Activated CD8-positive, alpha-beta T cell treated with anti-CD3 and anti-CD28 coated beads, Interleukin-2, amount 10 ng/mL, durations not matched to agents 7 days and 5 days (primary cell): Measurements from ENCODE around the gene MAPKAPK5. TPM values are rescaled to one million over a fixed set of nuclear protein-coding genes. Genes with fewer than 3 reads are reported as not detected.
A peak's percentile ranks its signal among the peaks of the same experiment; 100 is the strongest.
"Not testable (repeated sequence)": the region's sequence is repeated elsewhere in the genome, so short reads cannot be mapped to it uniquely, and the experiment has no call there.

ENCODE experiments used
- ATAC-seq: fragments of 150-1000 bp; cut with Tn5 transposase; one replicate; pipeline ENCODE4 v1.10.0; 2021; ENCODE audit warnings: moderate library complexity
- CTCF ChIA-PET: fragments of 350-600 bp; sonication (Branson Sonifier 250); formaldehyde crosslinking; loops from one replicate; lab custom pipeline; 2021; ENCODE audit warnings: antibody characterized with exemption; lab: Charles Lee
- POLR2A ChIA-PET: fragments of 350-600 bp; sonication (Branson Sonifier 250); formaldehyde crosslinking; loops from one replicate; lab custom pipeline; 2021; ENCODE audit warnings: antibody characterized with exemption; lab: Charles Lee
- DNase-seq: peaks from one replicate; pipeline ENCODE4 v3.0.0-alpha.2; 2020
- H3K27ac Mint-ChIP-seq: one replicate; pipeline ENCODE4 v1.8.0; 2021; ENCODE audit warnings: mild to moderate bottlenecking, mixed read lengths
- H3K27me3 Mint-ChIP-seq: one replicate; pipeline ENCODE4 v1.8.0; 2021; ENCODE audit warnings: low read depth, mixed read lengths
- H3K36me3 Mint-ChIP-seq: one replicate; pipeline ENCODE4 v1.8.0; 2021; ENCODE audit warnings: low read depth, mixed read lengths
- H3K4me1 Mint-ChIP-seq: one replicate; pipeline ENCODE4 v1.8.0; 2021; ENCODE audit warnings: low read depth, mixed read lengths
- H3K4me3 Mint-ChIP-seq: one replicate; pipeline ENCODE4 v1.8.0; 2021; ENCODE audit warnings: mild to moderate bottlenecking, mixed read lengths
- H3K9me3 Mint-ChIP-seq: one replicate; pipeline ENCODE4 v1.8.0; 2022; ENCODE audit warnings: mixed read lengths; ENCODE audit not compliant: insufficient read depth
- total RNA-seq, 2 experiments: library from RNA; stranded (reverse); gene quantifications; one replicate each; pipeline ENCODE4 v1.2.3, GENCODE V29; 2021

Gene MAPKAPK5
- total RNA-seq, result 10 to 100 TPM; 49.5 to 59.9 TPM

GRCh38 chr12:111841750-111842555, at the start of gene MAPKAPK5:
TSS of gene MAPKAPK5 (plus strand) at chr12:111842228. CDS start at chr12:111842734, 506 bp downstream.
- Mint-ChIP-seq H3K9me3 (no peaks in the 10 kb centered on the region), H3K4me1 (peaks cover 46% of the 10 kb centered on the region), H3K27me3 (no peaks in the 10 kb centered on the region), H3K27ac (peak within 1 kb of the TSS; percentile 98), H3K4me3 (peak within 1 kb of the TSS; percentile 95), H3K36me3 (peaks cover 45% of the 10 kb centered on the region)
- ATAC-seq (peak; percentile 88), DNase-seq (peak; percentile 96)
- ChIA-PET CTCF (interaction anchor here (1.0 to 2.1 kb wide), 4 partner anchors 10 to 288 kb away, joined by 3 to 9 read pairs (median 4); no protein-coding TSS in a partner anchor), POLR2A (interaction anchor here (0.5 to 1.8 kb wide), 14 partner anchors 8 to 576 kb away, joined by 3 to 8 read pairs (median 4); partner anchors contain the start of genes ACAD10, BRAP, NAA25 and PTPN11)

DNA sequence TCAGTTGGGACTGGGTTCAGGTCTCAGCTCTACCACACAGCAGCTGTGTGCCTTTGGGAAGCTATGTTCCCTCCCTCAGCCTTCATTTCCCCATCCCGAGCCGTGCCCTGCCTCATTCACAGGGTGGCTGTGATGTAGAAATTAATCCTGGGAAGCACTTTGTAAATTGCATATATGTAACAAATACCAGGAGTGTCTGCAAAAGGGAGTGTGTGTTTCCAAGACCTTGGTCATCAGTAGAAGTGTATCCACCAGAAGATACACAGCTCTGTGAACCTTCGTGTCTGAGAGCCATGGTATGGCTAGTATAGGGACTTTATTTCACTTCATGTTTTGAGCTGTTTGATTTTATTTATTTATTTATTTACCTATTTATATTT, 49.2 kb upstream of the MAPKAPK5 start:
- Mint-ChIP-seq H3K36me3 (no peaks in the 10 kb centered on the region), H3K4me3 (no peak overlapping the region), H3K4me1 (no peaks in the 10 kb centered on the region), H3K27ac (no peak overlapping the region), H3K27me3 (no peaks in the 10 kb centered on the region), H3K9me3 (no peaks in the 10 kb centered on the region)
- ATAC-seq (no peak), DNase-seq (no peak)
- CTCF ChIA-PET, result interaction anchor here (1.5 kb wide), 1 partner anchor 20 kb away, joined by 3 read pairs; no protein-coding TSS in a partner anchor
- POLR2A ChIA-PET, result no interaction called here

GRCh38 chr12:111798182-111798581, 43.8 kb upstream of the MAPKAPK5 start:
- ATAC-seq (no peak), DNase-seq (no peak)
- POLR2A ChIA-PET, result no interaction called here
- H3K36me3 Mint-ChIP-seq, result no peaks in the 10 kb centered on the region
- H3K27ac Mint-ChIP-seq, result no peak overlapping the region
- H3K4me3 Mint-ChIP-seq, result no peak overlapping the region
- CTCF ChIA-PET, result no interaction called here
- H3K9me3 Mint-ChIP-seq, result no peaks in the 10 kb centered on the region
- H3K27me3 Mint-ChIP-seq, result no peaks in the 10 kb centered on the region
- no peaks in the 10 kb centered on the region for H3K4me1 Mint-ChIP-seq

- DNase-seq, result no peak
- no peak for ATAC-seq
- Mint-ChIP-seq H3K4me1 (no peaks in the 10 kb centered on the region), H3K4me3 (no peak overlapping the region), H3K9me3 (no peaks in the 10 kb centered on the region), H3K36me3 (no peaks in the 10 kb centered on the region), H3K27ac (no peak overlapping the region), H3K27me3 (no peaks in the 10 kb centered on the region)
- ChIA-PET CTCF (no interaction called here), POLR2A (no interaction called here)
Observed at GRCh38 chr12:111799758-111800157, 42.3 kb upstream of the MAPKAPK5 start.

DNA sequence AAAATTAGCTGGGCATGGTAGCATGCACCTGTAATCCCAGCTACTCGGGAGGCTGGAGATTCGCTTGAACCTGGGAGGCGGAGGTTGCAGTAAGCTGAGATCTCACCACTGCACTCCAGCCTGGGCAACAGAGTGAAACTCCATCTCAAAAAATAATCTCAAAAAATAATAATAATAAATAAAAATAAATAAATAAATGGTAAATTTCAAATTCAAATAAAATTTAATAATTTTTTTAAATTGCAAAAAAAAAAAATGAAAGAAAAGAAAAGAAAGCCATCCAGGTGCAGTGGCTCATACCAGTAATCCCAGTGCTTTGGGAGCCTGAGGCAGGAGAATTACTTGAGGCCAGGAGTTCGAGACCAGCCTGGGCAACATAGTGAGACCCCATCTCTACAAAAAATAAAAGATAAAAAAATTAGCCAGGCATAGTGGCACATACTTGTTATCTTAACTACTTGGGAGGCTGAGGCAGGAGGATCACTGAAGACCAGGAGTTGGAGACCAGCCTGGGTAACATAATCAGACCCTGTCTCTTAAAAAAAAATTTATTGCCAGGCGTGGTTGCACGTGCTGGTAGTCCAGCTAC, 38.9 kb upstream of the MAPKAPK5 start:
- no peaks in the 10 kb centered on the region for H3K9me3 Mint-ChIP-seq
- H3K4me3 Mint-ChIP-seq, result no peak overlapping the region
- DNase-seq (no peak), ATAC-seq (no peak)
- POLR2A ChIA-PET, result no interaction called here
- H3K36me3 Mint-ChIP-seq, result no peaks in the 10 kb centered on the region
- CTCF ChIA-PET, result interaction anchor here (1.1 kb wide), 1 partner anchor 10 kb away, joined by 3 read pairs; no protein-coding TSS in a partner anchor
- H3K4me1 Mint-ChIP-seq, result peaks cover 3% of the 10 kb centered on the region
- H3K27me3 Mint-ChIP-seq, result no peaks in the 10 kb centered on the region
- H3K27ac Mint-ChIP-seq, result no peak overlapping the region

GRCh38 chr12:111803851-111804250, 38.2 kb upstream of the MAPKAPK5 start:
- DNase-seq, result no peak
- no peaks in the 10 kb centered on the region for H3K36me3 Mint-ChIP-seq
- no peaks in the 10 kb centered on the region for H3K27me3 Mint-ChIP-seq
- POLR2A ChIA-PET, result no interaction called here
- no peaks in the 10 kb centered on the region for H3K9me3 Mint-ChIP-seq
- CTCF ChIA-PET, result no interaction called here
- H3K27ac Mint-ChIP-seq, result no peak overlapping the region
- no peak for ATAC-seq
- H3K4me3 Mint-ChIP-seq, result no peak overlapping the region
- H3K4me1 Mint-ChIP-seq, result peaks cover 3% of the 10 kb centered on the region

GRCh38 chr12:111806304-111806703, 35.7 kb upstream of the MAPKAPK5 start:
- no peaks in the 10 kb centered on the region for H3K27me3 Mint-ChIP-seq
- no peak overlapping the region for H3K27ac Mint-ChIP-seq
- ATAC-seq (no peak), DNase-seq (no peak)
- peaks cover 3% of the 10 kb centered on the region for H3K4me1 Mint-ChIP-seq
- ChIA-PET CTCF (no interaction called here), POLR2A (no interaction called here)
- no peaks in the 10 kb centered on the region for H3K36me3 Mint-ChIP-seq
- no peaks in the 10 kb centered on the region for H3K9me3 Mint-ChIP-seq
- H3K4me3 Mint-ChIP-seq, result no peak overlapping the region

DNA sequence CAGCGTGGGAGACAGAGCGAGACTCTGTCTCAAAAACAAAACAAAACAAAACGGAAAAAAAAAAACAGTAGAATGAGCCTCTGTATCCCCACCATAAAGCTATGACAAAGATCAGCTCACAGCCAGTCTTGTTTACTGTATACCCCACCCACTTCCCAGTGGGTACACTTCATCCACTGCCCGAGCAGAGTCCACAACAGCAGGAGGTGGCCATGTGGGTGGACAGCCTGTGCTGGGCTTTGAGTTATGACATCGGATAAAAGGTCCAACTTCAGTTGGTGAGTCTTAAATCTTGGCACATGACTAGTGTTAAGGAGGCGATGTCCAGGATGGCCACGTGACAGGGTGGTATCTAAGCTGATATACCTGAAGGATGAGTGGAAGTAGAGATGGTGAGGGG, 34.8 kb upstream of the MAPKAPK5 start:
- ATAC-seq (no peak), DNase-seq (no peak)
- no peak overlapping the region for H3K27ac Mint-ChIP-seq
- no peak overlapping the region for H3K4me3 Mint-ChIP-seq
- no peaks in the 10 kb centered on the region for H3K36me3 Mint-ChIP-seq
- no peaks in the 10 kb centered on the region for H3K27me3 Mint-ChIP-seq
- ChIA-PET POLR2A (interaction anchor here (0.6 kb wide), 1 partner anchor 45 kb away, joined by 3 read pairs; no protein-coding TSS in a partner anchor), CTCF (no interaction called here)
- H3K4me1 Mint-ChIP-seq, result peaks cover 3% of the 10 kb centered on the region
- no peaks in the 10 kb centered on the region for H3K9me3 Mint-ChIP-seq

DNA sequence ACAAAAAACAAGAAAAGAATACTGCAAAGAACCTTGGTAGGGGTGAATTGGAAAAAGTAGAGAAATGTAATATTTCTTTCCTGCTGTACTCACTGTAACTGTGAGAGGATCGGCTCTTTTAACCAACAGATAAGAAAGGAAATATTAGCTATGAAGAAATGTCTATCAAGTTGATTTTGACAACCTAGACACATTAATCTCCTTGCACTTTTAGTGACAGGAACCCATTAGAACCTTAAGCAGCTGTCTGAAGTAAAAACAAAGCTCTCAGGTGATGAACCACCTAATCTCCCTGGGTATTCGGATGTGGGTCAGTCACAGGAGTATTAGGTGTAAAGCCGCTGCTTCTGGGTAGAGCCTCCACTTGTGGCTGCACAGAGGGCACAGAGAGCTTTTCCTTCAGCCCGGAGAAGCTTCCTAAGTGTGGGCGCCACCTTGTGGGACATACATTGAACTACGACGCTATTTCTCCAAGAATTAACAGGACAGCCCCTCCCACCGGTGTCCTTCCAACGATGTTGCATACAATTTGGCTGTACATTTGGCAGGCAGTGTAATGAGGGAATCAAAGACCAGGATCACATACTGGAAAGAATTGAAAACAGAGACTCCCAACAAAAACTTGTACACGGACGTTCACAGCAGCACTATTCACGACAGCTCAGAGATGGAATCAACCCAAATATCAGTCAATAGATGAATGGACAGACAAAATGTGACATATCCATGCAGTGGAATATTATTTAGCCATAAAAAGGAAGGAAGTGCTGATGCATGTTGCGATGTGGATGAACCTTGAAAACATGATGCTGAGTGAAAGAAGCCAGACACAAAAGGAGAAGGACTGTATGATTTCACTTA, 28.9 kb upstream of the MAPKAPK5 start:
- ChIA-PET CTCF (interaction anchor here (0.5 to 2.9 kb wide), 50 partner anchors 9 to 574 kb away, joined by 3 to 40 read pairs (median 4); partner anchors contain the start of genes ACAD10, BRAP and MAPKAPK5), POLR2A (interaction anchor here (1.3 kb wide), 1 partner anchor 29 kb away, joined by 8 read pairs; the partner anchor contains the start of gene MAPKAPK5)
- no peak overlapping the region for H3K4me3 Mint-ChIP-seq
- H3K9me3 Mint-ChIP-seq, result no peaks in the 10 kb centered on the region
- H3K36me3 Mint-ChIP-seq, result no peaks in the 10 kb centered on the region
- H3K4me1 Mint-ChIP-seq, result peaks cover 10% of the 10 kb centered on the region
- DNase-seq (peak; percentile 82), ATAC-seq (peak; percentile 96)
- peaks cover 9% of the 10 kb centered on the region for H3K27me3 Mint-ChIP-seq
- H3K27ac Mint-ChIP-seq, result no peak overlapping the region

- Mint-ChIP-seq H3K9me3 (no peaks in the 10 kb centered on the region), H3K27me3 (peaks cover 19% of the 10 kb centered on the region), H3K36me3 (no peaks in the 10 kb centered on the region), H3K4me1 (peaks cover 10% of the 10 kb centered on the region), H3K4me3 (no peak overlapping the region), H3K27ac (no peak overlapping the region)
- ChIA-PET POLR2A (no interaction called here), CTCF (interaction anchor here (0.9 to 1.4 kb wide), 2 partner anchors 62 to 419 kb away, joined by 3 read pairs; no protein-coding TSS in a partner anchor)
- ATAC-seq (no peak), DNase-seq (no peak)
Observed at GRCh38 chr12:111816065-111816615, 25.9 kb upstream of the MAPKAPK5 start.

DNA sequence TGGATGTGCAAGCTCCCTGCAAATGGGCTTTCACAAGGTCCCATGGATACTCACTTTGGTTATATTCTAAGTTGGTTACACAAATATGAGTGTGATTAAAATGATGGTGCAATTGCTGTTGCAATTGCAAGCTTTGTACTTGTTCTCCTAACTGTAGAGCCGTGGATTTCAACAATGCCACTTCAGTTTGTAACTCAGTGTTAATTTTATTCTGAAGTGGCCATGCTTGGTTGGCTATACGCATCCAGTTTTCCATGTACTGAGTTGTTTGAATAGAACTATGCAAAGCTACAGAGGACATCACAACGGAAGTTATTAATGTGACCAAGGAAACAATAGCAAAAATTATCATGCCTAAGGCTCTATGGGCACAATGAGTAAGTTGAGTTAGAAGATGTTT, 25.1 kb upstream of the MAPKAPK5 start:
- CTCF ChIA-PET, result interaction anchor here (0.6 to 0.9 kb wide), 2 partner anchors 9 to 63 kb away, joined by 3 to 4 read pairs; no protein-coding TSS in a partner anchor
- POLR2A ChIA-PET, ATAC-seq, H3K9me3 Mint-ChIP-seq, H3K4me3 Mint-ChIP-seq, DNase-seq, H3K27ac Mint-ChIP-seq, H3K36me3 Mint-ChIP-seq: not testable (repeated sequence)
- Mint-ChIP-seq H3K27me3 (peaks cover 25% of the 10 kb centered on the region), H3K4me1 (peaks cover 10% of the 10 kb centered on the region)
